Measurements from ENCODE around the gene SPATA21.

SPATA21 gene

GRCh38 chr1:16418823-16419425 is 18.3 kb downstream of the SPATA21 start:
- DNase-seq = no peak

GRCh38 chr1:16413191-16413590 is 24.0 kb downstream of the SPATA21 start:
- DNase-seq = no peak

- DNase-seq = no peak
Observed at GRCh38 chr1:16410803-16411202, 26.4 kb downstream of the SPATA21 start.

GRCh38 chr1:16409536-16410152 is 27.6 kb downstream of the SPATA21 start:
- no peak for DNase-seq

- no peak for DNase-seq
Observed at GRCh38 chr1:16406868-16407267, 30.4 kb downstream of the SPATA21 start.

- no peak for DNase-seq
Observed at GRCh38 chr1:16405441-16405840, 31.8 kb downstream of the SPATA21 start.

- no peak for DNase-seq
Observed at GRCh38 chr1:16402742-16403141, 34.5 kb downstream of the SPATA21 start.

- DNase-seq = no peak
Observed at GRCh38 chr1:16398371-16398953, 38.8 kb downstream of the SPATA21 start.

GRCh38 chr1:16397120-16397519 is 40.1 kb downstream of the SPATA21 start:
- no peak for DNase-seq

GRCh38 chr1:16396591-16396990 is 40.6 kb downstream of the SPATA21 start:
- no peak for DNase-seq

- no peak for DNase-seq
Observed at GRCh38 chr1:16394977-16395376, 42.2 kb downstream of the SPATA21 start.

- no peak for DNase-seq
Observed at GRCh38 chr1:16393570-16394521, 43.4 kb downstream of the SPATA21 start.

- DNase-seq = no peak
Observed at GRCh38 chr1:16392740-16393569, 44.3 kb downstream of the SPATA21 start.

- no peak for DNase-seq
Observed at GRCh38 chr1:16391411-16391810, 45.8 kb downstream of the SPATA21 start.

GRCh38 chr1:16387201-16388188 is 49.7 kb downstream of the SPATA21 start:
- no peak for DNase-seq

- no peak for DNase-seq
Observed at GRCh38 chr1:16386454-16387113, 50.6 kb downstream of the SPATA21 start.

GRCh38 chr1:16385659-16386453 is 51.4 kb downstream of the SPATA21 start:
- DNase-seq = no peak

GRCh38 chr1:16383888-16384287 is 53.3 kb downstream of the SPATA21 start:
- no peak for DNase-seq

- no peak for DNase-seq
Observed at GRCh38 chr1:16380868-16381267, 56.4 kb downstream of the SPATA21 start.

GRCh38 chr1:16378443-16378842 is 58.8 kb downstream of the SPATA21 start:
- no peak for DNase-seq
